Gastrocnemius medialis (tissue), 4 donors: Measurements from ENCODE around the gene CCNA1. TPM values are rescaled to one million over a fixed set of nuclear protein-coding genes. Genes with fewer than 3 reads are reported as not detected.

Source experiments
- ATAC-seq, 2 donors: fragments of 150-250 bp; one replicate each; pipeline ENCODE4 v1.9.1; 2016
- DNase-seq, 2 donors: peaks; one replicate each; pipeline ENCODE4 v3.0.0-alpha.2; 2019
- H3K27ac ChIP-seq, 4 donors: fragments of 200-600 bp; sonication (generic); 1 replicate in 1 of 4; 2 replicates in 3 of 4; pipeline ENCODE4 v1.5.1; 2016 to 2018; ENCODE audit warnings: mild to moderate bottlenecking in 2 of 4, moderate library complexity in 1 of 4
- H3K27me3 ChIP-seq, 3 donors: fragments of 200-600 bp; sonication (generic) in 2 of 3; 1 replicate in 1 of 3; 2 replicates in 2 of 3; pipeline versions ENCODE4 v1.5.1 to v1.6.0; 2016 to 2019; ENCODE audit warnings: mild to moderate bottlenecking in 1 of 3, moderate library complexity in 1 of 3
- H3K36me3 ChIP-seq, 2 donors: fragments of 200-600 bp; sonication (generic) in 1 of 2; one replicate each; pipeline ENCODE4 v1.5.1; 2017 to 2018
- H3K4me1 ChIP-seq, 2 donors: fragments of 200-600 bp; sonication (generic) in 1 of 2; one replicate each; pipeline ENCODE4 v1.5.1; 2016 to 2017; ENCODE audit warnings: mild to moderate bottlenecking in 2 of 2
- H3K4me3 ChIP-seq, 4 donors: fragments of 200-600 bp; sonication (generic) in 3 of 4; 1 replicate in 1 of 4; 2 replicates in 3 of 4; pipeline ENCODE4 v1.5.1; 2016 to 2019; ENCODE audit warnings: mild to moderate bottlenecking in 2 of 4
- H3K9me3 ChIP-seq, 3 donors: fragments of 200-600 bp; sonication (generic) in 2 of 3; 1 replicate in 1 of 3; 2 replicates in 2 of 3; pipeline ENCODE4 v1.5.1; 2016 to 2019
- POLR2A ChIP-seq, 2 donors: fragments of 450-650 bp; IDR thresholded peaks; one replicate each; pipeline ENCODE4 v1.6.1; 2017; ENCODE audit warnings: antibody characterized with exemption in 2 of 2, mild to moderate bottlenecking in 2 of 2, moderate library complexity in 2 of 2
- in situ Hi-C, 4 donors: fragments of 200-750 bp; cut with MboI; loops; one replicate each; pipeline versions ENCODE4 v1.15.0 to v1.8.0; 2017; ENCODE audit warnings: low sequenced_read_pairs in 4 of 4
- intact Hi-C: fragments of 100-400 bp; cut with DNase I; formaldehyde crosslinking; loops from one replicate; pipeline ENCODE4 v1.15.1; 2023; ENCODE audit warnings: low total_unique reads
- total RNA-seq, 4 donors: library from RNA; depleted of rRNA; stranded (reverse); fragments of >200 nt; gene quantifications; one replicate each; pipeline versions ENCODE4 v1.1.0 to v1.2.3, GENCODE V29; 2016
- TF ChIP-seq, protein P1 (sequence below), 5 experiments: fragments of 450-650 bp in 3 of 5; fragments of 200-600 bp in 2 of 5; sonication (generic) in 2 of 5; IDR thresholded peaks in 4 of 5; conservative IDR thresholded peaks in 1 of 5; 1 replicate in 4 of 5; 2 replicates in 1 of 5; pipeline ENCODE4 v1.5.1; 2016 to 2019; ENCODE audit warnings: antibody characterized with exemption in 5 of 5, mild to moderate bottlenecking in 3 of 5, moderate library complexity in 3 of 5

CCNA1 gene
- total RNA-seq, 4 donors from 2014 or later = 0.58 to 0.98 (median 0.85) TPM; not detected in 1

DNA sequence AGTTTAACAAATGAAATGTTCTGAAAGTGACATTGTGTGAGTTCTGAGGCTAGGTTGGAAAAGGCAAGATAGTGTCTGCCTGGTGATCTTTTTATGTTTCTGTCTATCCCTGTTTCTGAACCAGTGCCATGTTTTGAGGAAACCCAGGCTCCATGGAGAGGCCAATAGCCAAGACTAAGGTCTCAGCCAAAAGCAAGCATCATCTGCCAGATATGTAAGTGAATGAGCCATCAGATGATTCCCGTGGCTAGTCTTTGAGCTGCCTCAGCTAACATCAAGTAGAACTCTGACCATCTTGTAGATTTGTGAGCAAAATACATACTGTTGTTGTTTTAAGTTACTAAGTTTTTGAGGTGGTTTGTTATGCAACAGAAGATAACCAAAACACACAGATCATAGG lies 19.6 kb upstream of the CCNA1 start:
- intact Hi-C loops = no loop called here
- no peak for TF ChIP-seq POLR2A (IDR thresholded peaks at IDR 0.05)
- TF ChIP-seq, protein P1, sequence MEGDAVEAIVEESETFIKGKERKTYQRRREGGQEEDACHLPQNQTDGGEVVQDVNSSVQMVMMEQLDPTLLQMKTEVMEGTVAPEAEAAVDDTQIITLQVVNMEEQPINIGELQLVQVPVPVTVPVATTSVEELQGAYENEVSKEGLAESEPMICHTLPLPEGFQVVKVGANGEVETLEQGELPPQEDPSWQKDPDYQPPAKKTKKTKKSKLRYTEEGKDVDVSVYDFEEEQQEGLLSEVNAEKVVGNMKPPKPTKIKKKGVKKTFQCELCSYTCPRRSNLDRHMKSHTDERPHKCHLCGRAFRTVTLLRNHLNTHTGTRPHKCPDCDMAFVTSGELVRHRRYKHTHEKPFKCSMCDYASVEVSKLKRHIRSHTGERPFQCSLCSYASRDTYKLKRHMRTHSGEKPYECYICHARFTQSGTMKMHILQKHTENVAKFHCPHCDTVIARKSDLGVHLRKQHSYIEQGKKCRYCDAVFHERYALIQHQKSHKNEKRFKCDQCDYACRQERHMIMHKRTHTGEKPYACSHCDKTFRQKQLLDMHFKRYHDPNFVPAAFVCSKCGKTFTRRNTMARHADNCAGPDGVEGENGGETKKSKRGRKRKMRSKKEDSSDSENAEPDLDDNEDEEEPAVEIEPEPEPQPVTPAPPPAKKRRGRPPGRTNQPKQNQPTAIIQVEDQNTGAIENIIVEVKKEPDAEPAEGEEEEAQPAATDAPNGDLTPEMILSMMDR (IDR thresholded peaks at IDR 0.05 in 4 of 5, conservative IDR thresholded peaks at IDR 0.05 in 1 of 5) = no peak
- no peak for ATAC-seq

DNA sequence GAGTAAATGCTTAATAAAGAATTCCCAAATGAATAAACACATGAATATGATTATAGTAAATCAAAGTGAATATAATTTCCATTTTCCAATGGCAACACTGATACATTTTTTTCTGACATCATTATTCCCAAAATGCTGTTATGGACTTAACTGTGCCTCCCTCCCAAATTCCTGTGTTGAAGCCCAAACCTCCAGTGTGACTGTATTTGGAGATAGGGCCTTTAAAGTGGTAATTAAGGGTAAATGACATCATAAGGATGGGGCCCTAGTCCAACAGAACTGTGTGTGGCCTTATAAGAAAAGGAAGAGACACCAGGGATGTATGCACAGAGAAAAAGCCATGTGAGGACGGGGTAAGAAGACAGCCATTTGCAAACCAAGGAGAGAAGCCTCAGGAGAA lies 19.1 kb upstream of the CCNA1 start:
- H3K36me3 ChIP-seq = no peaks in the 10 kb centered on the region
- DNase-seq (no peak), ATAC-seq (no peak)
- intact Hi-C loops (no loop called here), in situ Hi-C loops (loop anchor here in 1 of 4 donors (25.0 kb wide), 1 partner anchor 324 kb away; no protein-coding TSS in a partner anchor)
- no peak overlapping the region for H3K4me3 ChIP-seq
- H3K27ac ChIP-seq = no peak overlapping the region
- H3K9me3 ChIP-seq = peaks cover 0 to 3% (median 0%) of the 10 kb centered on the region in 3 donors
- no peaks in the 10 kb centered on the region for H3K27me3 ChIP-seq
- no peak for TF ChIP-seq POLR2A (IDR thresholded peaks at IDR 0.05)
- TF ChIP-seq, protein P1 (IDR thresholded peaks at IDR 0.05 in 4 of 5, conservative IDR thresholded peaks at IDR 0.05 in 1 of 5) = no peak
- H3K4me1 ChIP-seq = no peaks in the 10 kb centered on the region

More for the DNA sequence above, 19.6 kb upstream of the CCNA1 start:
- Histone ChIP-seq H3K9me3 (peaks cover 0 to 3% (median 0%) of the 10 kb centered on the region in 3 donors), H3K36me3 (no peaks in the 10 kb centered on the region), H3K4me3 (no peak overlapping the region), H3K27me3 (no peaks in the 10 kb centered on the region), H3K27ac (no peak overlapping the region), H3K4me1 (no peaks in the 10 kb centered on the region)
- in situ Hi-C loops = loop anchor here in 1 of 4 donors (25.0 kb wide), 1 partner anchor 325 kb away; no protein-coding TSS in a partner anchor
- DNase-seq = no peak

DNA sequence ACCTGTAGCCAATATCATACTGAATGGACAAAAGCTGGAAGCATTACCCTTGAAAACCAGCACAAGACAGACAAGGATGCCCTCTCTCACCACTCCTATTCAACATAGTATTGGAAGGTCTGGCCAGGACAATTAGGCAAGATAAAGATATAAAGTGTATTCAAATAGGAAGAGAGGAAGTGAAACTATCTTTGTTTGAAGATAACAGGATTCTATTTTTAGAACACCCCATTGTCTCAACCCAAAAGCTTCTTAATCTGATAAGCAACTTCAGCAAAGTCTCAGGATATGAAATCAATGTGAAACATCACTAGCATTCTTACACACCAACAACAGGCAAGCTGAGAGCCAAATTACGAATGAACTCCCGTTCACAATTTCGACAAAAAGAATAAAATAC lies 17.8 kb upstream of the CCNA1 start:
- DNase-seq (no peak), ATAC-seq (no peak)
- H3K9me3 ChIP-seq = peaks cover 0 to 3% (median 0%) of the 10 kb centered on the region in 3 donors
- TF ChIP-seq POLR2A (IDR thresholded peaks at IDR 0.05) = no peak
- TF ChIP-seq, protein P1 (IDR thresholded peaks at IDR 0.05 in 4 of 5, conservative IDR thresholded peaks at IDR 0.05 in 1 of 5) = no peak
- H3K4me3 ChIP-seq = no peak overlapping the region
- in situ Hi-C loops = loop anchor here in 1 of 4 donors (25.0 kb wide), 1 partner anchor 323 kb away; no protein-coding TSS in a partner anchor
- intact Hi-C loops = no loop called here
- no peaks in the 10 kb centered on the region for H3K27me3 ChIP-seq
- H3K27ac ChIP-seq = no peak overlapping the region
- no peaks in the 10 kb centered on the region for H3K36me3 ChIP-seq
- H3K4me1 ChIP-seq = no peaks in the 10 kb centered on the region

DNA sequence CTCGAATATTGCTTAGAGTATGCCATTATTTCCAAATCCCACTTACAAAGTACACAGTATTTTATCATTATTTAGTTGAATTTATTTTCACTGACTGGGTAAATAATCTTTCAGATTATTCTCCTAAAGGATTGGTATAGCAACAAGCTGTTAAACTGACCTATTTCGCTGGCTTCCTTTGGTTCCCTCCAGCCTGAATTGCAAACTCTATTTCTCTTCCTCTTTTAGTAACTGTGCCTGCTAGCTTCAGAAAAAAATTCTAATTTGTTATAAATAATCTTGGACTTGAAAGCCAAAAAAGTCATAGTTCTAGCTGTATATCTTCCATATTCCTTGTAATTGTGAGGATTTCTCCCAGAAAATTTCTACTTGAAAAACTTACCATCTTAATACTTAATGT lies 15.0 kb upstream of the CCNA1 start:
- DNase-seq (no peak), ATAC-seq (no peak)
- H3K27ac ChIP-seq = no peak overlapping the region

More for the DNA sequence above, 15.0 kb upstream of the CCNA1 start:
- no peak overlapping the region for H3K4me3 ChIP-seq
- TF ChIP-seq, protein P1 (IDR thresholded peaks at IDR 0.05 in 4 of 5, conservative IDR thresholded peaks at IDR 0.05 in 1 of 5) = no peak
- TF ChIP-seq POLR2A (IDR thresholded peaks at IDR 0.05) = no peak
- H3K36me3 ChIP-seq = no peaks in the 10 kb centered on the region
- H3K27me3 ChIP-seq = peaks cover 0 to 3% (median 0%) of the 10 kb centered on the region in 3 donors
- intact Hi-C loops (no loop called here), in situ Hi-C loops (loop anchor here in 1 of 4 donors (25.0 kb wide), 1 partner anchor 320 kb away; no protein-coding TSS in a partner anchor)
- H3K4me1 ChIP-seq = no peaks in the 10 kb centered on the region
- H3K9me3 ChIP-seq = peaks cover 0 to 3% (median 0%) of the 10 kb centered on the region in 3 donors
